ENCODE measurements around the gene OCIAD2.
"Not testable (repeated sequence)": the region's sequence is repeated elsewhere in the genome, so short reads cannot be mapped to it uniquely, and the experiment has no call there.

DNA sequence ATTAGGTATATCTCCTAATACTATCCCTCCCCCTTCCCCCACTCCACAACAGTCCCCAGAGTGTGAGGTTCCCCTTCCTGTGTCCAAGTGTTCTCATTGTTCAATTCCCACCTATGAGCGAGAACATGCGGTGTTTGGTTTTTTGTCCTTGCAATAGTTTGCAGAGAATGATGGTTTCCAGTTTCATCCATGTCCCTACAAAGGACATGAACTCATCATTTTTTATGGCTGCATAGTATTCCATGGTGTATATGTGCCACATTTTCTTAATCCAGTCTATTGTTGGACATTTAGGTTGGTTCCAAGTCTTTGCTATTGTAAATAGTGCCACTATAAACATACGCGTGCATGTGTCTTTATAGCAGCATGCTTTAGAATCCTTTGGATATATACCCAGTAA is 41.9 kb downstream of the OCIAD2 start:
- TF ChIP-seq, protein P1, sequence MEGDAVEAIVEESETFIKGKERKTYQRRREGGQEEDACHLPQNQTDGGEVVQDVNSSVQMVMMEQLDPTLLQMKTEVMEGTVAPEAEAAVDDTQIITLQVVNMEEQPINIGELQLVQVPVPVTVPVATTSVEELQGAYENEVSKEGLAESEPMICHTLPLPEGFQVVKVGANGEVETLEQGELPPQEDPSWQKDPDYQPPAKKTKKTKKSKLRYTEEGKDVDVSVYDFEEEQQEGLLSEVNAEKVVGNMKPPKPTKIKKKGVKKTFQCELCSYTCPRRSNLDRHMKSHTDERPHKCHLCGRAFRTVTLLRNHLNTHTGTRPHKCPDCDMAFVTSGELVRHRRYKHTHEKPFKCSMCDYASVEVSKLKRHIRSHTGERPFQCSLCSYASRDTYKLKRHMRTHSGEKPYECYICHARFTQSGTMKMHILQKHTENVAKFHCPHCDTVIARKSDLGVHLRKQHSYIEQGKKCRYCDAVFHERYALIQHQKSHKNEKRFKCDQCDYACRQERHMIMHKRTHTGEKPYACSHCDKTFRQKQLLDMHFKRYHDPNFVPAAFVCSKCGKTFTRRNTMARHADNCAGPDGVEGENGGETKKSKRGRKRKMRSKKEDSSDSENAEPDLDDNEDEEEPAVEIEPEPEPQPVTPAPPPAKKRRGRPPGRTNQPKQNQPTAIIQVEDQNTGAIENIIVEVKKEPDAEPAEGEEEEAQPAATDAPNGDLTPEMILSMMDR (conservative IDR thresholded peaks at IDR 0.05): not testable (repeated sequence)
- not testable (repeated sequence) for TF ChIP-seq EZH2 (IDR thresholded peaks at IDR 0.05; ENCODE audit: low read depth)

Data from PC-9 (cell line).